Gastrocnemius medialis (tissue), 4 donors: Measurements from ENCODE around the gene TSPAN5.

Source experiments
- CTCF ChIP-seq, 5 experiments: fragments of 450-650 bp in 3 of 5; fragments of 200-600 bp in 2 of 5; sonication (generic) in 2 of 5; IDR thresholded peaks in 4 of 5; conservative IDR thresholded peaks in 1 of 5; 1 replicate in 4 of 5; 2 replicates in 1 of 5; pipeline ENCODE4 v1.5.1; 2016 to 2019; ENCODE audit warnings: antibody characterized with exemption in 5 of 5, mild to moderate bottlenecking in 3 of 5, moderate library complexity in 3 of 5
- POLR2A ChIP-seq, 2 donors: fragments of 450-650 bp; IDR thresholded peaks; one replicate each; pipeline ENCODE4 v1.6.1; 2017; ENCODE audit warnings: antibody characterized with exemption in 2 of 2, mild to moderate bottlenecking in 2 of 2, moderate library complexity in 2 of 2

- TF ChIP-seq CTCF (IDR thresholded peaks at IDR 0.05 in 4 of 5, conservative IDR thresholded peaks at IDR 0.05 in 1 of 5) (no peak), POLR2A (IDR thresholded peaks at IDR 0.05) (no peak)
These were observed 119.1 kb downstream of the TSPAN5 start for GRCh38 chr4:98539299-98539698.
